ENCODE data around the gene SPINK1. TPM values are rescaled to one million over a fixed set of nuclear protein-coding genes. Genes with fewer than 3 reads are reported as not detected.

The SPINK1 gene
- total and polyA plus RNA-seq, 2 of the 13 experiments (the other 11 are each of a cell fraction or from before 2014, with no cell fraction given): 14.7 to 17.1 TPM

DNA sequence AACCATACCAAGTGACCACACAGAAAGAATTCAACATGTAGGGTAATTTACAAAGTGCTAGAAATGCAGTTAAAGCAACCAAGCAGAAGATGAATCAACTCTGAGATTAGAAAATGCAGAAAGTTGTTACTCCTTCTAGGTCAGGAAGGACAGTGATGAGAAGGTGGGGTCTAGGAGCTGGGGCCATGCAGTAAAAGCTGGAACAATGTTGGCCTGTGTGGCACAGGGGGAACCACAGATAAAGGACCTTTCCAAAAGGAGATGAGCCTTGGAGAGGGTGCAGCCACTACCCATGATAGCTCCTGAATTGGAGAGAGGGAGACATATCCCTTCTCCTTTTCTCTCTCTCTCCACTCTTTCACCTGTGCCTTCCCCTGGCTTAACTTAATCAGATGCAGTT is 44.7 kb upstream of the SPINK1 start (continued):
- TF ChIP-seq, protein P1, sequence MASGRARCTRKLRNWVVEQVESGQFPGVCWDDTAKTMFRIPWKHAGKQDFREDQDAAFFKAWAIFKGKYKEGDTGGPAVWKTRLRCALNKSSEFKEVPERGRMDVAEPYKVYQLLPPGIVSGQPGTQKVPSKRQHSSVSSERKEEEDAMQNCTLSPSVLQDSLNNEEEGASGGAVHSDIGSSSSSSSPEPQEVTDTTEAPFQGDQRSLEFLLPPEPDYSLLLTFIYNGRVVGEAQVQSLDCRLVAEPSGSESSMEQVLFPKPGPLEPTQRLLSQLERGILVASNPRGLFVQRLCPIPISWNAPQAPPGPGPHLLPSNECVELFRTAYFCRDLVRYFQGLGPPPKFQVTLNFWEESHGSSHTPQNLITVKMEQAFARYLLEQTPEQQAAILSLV (CRISPR knock-in tag; IDR thresholded peaks at IDR 0.05; ENCODE audit: borderline replicate concordance): no peak
- TF ChIP-seq ZNF510 (CRISPR knock-in tag; IDR thresholded peaks at IDR 0.05; ENCODE audit: low read depth) (no peak), EZH2 (conservative IDR thresholded peaks at IDR 0.05; ENCODE audit: low read depth, low read length) (no peak), ZNF615 (CRISPR knock-in tag; IDR thresholded peaks at IDR 0.05; ENCODE audit: borderline replicate concordance) (no peak)

GRCh38 chr5:147874910-147875367 is 43.5 kb upstream of the SPINK1 start:
- no peaks in the 10 kb centered on the region for H3K79me2 ChIP-seq (ENCODE audit: insufficient read depth, low read length)
- H3K4me3 ChIP-seq (replicated peaks in 1 of 3; ENCODE audit: insufficient read depth in 1 of 3, low read depth in 2 of 3, low read length in 3 of 3): no peak overlapping the region
- in situ Hi-C loops (cut with HindIII; ENCODE audit: extremely low pct_ligation_motif_present, low pct_unique_long_range_greater_than_20kb) (no loop called here), intact Hi-C loops (cut with micrococcal nuclease; ENCODE audit: unreplicated experiment) (no loop called here)
- ATAC-seq (no peak), FAIRE-seq (no peak), DNase-seq (ENCODE audit: low spot score) (no peak)
- 2% methylated on average over 3 of the region's 3 CpGs for WGBS (ENCODE audit: low lambda C conversion rate)
- H3K27me3 ChIP-seq (ENCODE audit: control insufficient read depth in 1 of 2, insufficient read depth in 2 of 2, low read length in 2 of 2): no peaks in the 10 kb centered on the region; a peak in 1 of 5 replicates
- no peak overlapping the region for H3K9ac ChIP-seq (ENCODE audit: insufficient read depth, low read depth, low read length)
- H3K36me3 ChIP-seq (replicated peaks in 1 of 2; ENCODE audit: control insufficient read depth in 1 of 2, insufficient read depth in 2 of 2, low read length in 2 of 2): no peaks in the 10 kb centered on the region
- no peaks in the 10 kb centered on the region for H4K20me1 ChIP-seq (ENCODE audit: insufficient read depth, low read length)
- no peak overlapping the region for H3K4me2 ChIP-seq (ENCODE audit: low read depth, low read length)
- BruUV-seq (replicated peaks): no TSS peak
- H2AFZ ChIP-seq (ENCODE audit: low read length): no peak overlapping the region
- ChIA-PET CTCF (ENCODE audit: low intra/inter-chr PET ratio, low total read pairs) (no interaction called here), POLR2A (no interaction called here)
- H3K4me1 ChIP-seq (ENCODE audit: insufficient read depth, low read length): no peaks in the 10 kb centered on the region
- H3K9me3 ChIP-seq (ENCODE audit: low read length): no peaks in the 10 kb centered on the region
- H3K27ac ChIP-seq (ENCODE audit: extremely low read length, insufficient read depth, low read length): no peak overlapping the region
- no peak for TF ChIP-seq ZC3H13 (CRISPR knock-in tag; IDR thresholded peaks at IDR 0.05)
- TF ChIP-seq SMYD3 (CRISPR knock-in tag; IDR thresholded peaks at IDR 0.05): no peak
- TF ChIP-seq ZBTB10 (CRISPR knock-in tag; IDR thresholded peaks at IDR 0.05; ENCODE audit: borderline replicate concordance): no peak
- no peak for TF ChIP-seq ZNF550 (CRISPR knock-in tag; IDR thresholded peaks at IDR 0.05; ENCODE audit: borderline replicate concordance)
- no peak for TF ChIP-seq KLF6 (CRISPR knock-in tag; IDR thresholded peaks at IDR 0.05)
- no peak for TF ChIP-seq TBP (CRISPR knock-in tag; IDR thresholded peaks at IDR 0.05)
- no peak for TF ChIP-seq ETV6 (CRISPR knock-in tag; conservative IDR thresholded peaks at IDR 0.05)
- TF ChIP-seq, protein P2, sequence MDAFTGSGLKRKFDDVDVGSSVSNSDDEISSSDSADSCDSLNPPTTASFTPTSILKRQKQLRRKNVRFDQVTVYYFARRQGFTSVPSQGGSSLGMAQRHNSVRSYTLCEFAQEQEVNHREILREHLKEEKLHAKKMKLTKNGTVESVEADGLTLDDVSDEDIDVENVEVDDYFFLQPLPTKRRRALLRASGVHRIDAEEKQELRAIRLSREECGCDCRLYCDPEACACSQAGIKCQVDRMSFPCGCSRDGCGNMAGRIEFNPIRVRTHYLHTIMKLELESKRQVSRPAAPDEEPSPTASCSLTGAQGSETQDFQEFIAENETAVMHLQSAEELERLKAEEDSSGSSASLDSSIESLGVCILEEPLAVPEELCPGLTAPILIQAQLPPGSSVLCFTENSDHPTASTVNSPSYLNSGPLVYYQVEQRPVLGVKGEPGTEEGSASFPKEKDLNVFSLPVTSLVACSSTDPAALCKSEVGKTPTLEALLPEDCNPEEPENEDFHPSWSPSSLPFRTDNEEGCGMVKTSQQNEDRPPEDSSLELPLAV (CRISPR knock-in tag; conservative IDR thresholded peaks at IDR 0.05; ENCODE audit: low read depth): no peak
- TF ChIP-seq, protein P3, sequence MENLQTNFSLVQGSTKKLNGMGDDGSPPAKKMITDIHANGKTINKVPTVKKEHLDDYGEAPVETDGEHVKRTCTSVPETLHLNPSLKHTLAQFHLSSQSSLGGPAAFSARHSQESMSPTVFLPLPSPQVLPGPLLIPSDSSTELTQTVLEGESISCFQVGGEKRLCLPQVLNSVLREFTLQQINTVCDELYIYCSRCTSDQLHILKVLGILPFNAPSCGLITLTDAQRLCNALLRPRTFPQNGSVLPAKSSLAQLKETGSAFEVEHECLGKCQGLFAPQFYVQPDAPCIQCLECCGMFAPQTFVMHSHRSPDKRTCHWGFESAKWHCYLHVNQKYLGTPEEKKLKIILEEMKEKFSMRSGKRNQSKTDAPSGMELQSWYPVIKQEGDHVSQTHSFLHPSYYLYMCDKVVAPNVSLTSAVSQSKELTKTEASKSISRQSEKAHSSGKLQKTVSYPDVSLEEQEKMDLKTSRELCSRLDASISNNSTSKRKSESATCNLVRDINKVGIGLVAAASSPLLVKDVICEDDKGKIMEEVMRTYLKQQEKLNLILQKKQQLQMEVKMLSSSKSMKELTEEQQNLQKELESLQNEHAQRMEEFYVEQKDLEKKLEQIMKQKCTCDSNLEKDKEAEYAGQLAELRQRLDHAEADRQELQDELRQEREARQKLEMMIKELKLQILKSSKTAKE (CRISPR knock-in tag; IDR thresholded peaks at IDR 0.05; ENCODE audit: borderline replicate concordance): no peak
- TF ChIP-seq ZFAT (CRISPR knock-in tag; conservative IDR thresholded peaks at IDR 0.05): no peak
- TF ChIP-seq TFE3 (CRISPR knock-in tag; IDR thresholded peaks at IDR 0.05): no peak

All from HepG2 (cell line).